GM20000 (cell line): ENCODE results near the gene RXRA.

Source experiments
- DNase-seq: peaks from one replicate; pipeline ENCODE4 v3.0.0; 2012; ENCODE audit warnings: low spot score
- TF ChIP-seq, protein P1 (sequence below): IDR thresholded peaks from 2 replicates; pipeline ENCODE4 v1.5.1; 2012; ENCODE audit warnings: mild to moderate bottlenecking, control low read depth; ENCODE audit errors: extremely low read depth, missing control alignments

Gene RXRA

GRCh38 chr9:134338394-134339182 is 12.3 kb downstream of the RXRA start:
- DNase-seq: no peak
- TF ChIP-seq, protein P1, sequence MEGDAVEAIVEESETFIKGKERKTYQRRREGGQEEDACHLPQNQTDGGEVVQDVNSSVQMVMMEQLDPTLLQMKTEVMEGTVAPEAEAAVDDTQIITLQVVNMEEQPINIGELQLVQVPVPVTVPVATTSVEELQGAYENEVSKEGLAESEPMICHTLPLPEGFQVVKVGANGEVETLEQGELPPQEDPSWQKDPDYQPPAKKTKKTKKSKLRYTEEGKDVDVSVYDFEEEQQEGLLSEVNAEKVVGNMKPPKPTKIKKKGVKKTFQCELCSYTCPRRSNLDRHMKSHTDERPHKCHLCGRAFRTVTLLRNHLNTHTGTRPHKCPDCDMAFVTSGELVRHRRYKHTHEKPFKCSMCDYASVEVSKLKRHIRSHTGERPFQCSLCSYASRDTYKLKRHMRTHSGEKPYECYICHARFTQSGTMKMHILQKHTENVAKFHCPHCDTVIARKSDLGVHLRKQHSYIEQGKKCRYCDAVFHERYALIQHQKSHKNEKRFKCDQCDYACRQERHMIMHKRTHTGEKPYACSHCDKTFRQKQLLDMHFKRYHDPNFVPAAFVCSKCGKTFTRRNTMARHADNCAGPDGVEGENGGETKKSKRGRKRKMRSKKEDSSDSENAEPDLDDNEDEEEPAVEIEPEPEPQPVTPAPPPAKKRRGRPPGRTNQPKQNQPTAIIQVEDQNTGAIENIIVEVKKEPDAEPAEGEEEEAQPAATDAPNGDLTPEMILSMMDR: no peak

DNA sequence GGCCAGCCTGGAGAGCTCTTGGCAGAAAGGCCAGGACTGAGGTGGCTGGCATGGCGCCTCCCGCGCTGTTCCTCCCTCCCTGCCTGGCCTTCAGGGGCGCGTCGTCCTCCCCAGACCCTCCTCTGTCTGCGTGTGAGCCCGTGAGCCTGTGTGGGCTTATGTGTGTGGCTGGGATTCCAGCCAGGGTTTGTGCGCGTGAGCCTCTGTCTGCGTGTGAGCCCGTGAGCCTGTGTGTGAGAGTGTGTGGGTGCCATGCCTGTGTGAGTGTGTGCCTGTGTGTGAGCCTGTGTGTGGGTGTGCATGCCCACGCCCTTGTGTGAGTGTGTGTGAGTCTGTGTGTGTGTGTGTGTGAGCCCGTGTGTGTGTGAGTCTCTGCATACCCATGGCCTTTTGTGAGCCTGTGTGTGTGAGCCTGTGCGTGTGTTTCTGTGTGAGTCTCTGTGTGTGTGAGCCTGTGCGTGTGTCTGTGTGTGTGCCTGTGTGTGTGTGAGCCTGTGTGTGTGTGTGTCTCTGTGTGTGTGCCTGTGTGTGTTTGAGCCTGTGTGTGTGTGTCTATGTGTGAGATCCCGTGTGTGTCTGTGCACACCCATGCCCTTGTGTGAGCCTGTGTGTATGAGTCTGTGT is 13.0 kb downstream of the RXRA start:
- no peak for DNase-seq

DNA sequence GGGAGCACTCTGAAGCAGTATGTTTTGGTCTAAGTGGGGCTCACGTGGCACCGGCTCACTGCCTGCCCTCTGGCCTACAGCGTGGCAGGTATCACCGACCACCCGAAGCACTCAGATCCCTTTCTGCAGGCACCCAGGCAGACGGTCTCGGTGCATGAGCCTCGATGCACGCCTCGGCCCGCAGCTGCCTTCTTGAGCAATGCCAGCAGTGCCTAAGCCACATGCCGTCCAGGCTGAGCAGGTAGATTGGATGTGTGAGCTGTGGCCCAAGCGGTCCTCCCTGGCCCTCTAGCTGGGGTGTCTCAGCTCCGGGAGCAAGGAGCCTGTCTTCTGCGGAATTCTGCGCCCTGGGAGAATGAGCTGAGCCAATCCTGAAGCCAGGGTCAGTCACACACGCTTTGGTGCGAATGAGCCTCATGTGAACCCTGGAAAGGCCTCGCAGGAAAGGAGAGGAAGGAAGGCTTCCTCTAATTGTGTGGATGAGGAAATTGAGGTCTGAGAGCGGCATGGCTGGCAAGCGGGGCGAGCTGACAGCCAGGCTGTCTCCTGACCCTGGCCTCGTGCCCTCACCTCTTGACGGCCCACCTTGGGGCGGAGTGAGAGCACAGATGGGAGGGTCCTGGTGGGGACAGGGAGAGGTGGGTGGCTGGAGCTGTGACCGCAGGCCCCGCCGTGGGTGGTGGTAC is 14.4 kb downstream of the RXRA start:
- DNase-seq: no peak
- TF ChIP-seq, protein P1: no peak

More for the DNA sequence above, 13.0 kb downstream of the RXRA start:
- TF ChIP-seq, protein P1: no peak

DNA sequence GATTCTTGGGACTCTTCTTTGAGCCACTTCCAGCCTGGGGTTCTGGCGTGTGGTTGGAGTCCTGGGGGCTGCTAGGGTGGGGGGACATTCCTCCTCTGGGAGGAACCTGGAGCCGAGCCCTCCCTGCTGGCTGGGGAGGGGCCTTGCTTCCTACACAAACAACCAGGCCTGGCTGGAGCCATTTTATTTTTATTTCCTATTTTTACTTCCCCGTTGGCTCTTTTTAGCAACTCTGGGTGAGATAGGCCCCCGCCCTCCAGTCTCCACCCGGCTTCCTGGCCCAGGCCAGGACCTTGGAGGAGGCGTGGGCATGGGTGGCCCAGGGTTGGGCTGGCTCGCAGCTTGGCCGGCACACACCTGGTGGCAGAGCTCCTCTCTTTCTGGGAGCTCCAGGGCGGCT is 15.1 kb downstream of the RXRA start:
- DNase-seq: no peak
- TF ChIP-seq, protein P1: no peak

DNA sequence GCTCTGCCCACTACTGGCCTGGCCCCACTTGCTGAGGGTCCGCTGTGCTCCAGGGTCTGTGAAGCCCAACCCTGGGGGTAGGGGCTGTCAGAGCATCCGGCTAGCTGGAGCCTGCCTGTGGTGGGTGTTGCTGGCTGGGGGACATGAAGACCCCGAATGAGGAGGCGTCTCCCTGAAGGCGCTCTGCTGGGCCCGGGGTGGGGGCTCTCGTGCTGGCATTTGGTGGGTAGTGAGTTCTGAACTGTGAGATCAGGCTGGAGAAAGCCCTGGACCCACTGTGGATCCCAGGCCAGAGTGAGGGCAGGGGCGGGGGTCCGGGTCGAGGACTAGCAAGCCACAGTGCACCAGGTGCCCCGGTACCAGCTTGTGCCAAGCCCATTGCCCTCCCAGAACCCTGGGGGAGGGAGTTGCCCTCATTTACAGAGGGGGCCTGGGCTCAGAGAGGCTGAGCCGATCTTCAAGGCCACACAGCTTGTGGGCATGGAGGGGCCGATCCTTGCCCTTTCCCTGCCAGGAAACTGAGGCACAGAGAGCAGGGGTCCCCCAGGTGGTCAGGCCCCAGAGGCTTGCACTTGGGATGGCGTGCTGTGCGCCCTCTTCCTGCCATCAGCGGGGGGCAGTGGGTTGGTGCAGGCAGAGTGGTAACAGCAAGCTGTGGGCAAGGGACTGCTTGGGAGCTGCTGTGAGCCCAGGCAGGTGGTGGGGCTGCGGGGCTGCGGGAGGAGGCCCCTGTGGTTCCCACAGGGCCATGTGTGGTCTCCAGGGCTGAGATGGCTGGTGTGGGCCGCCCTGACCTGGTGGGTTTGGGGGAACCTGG is 15.9 kb downstream of the RXRA start:
- no peak for DNase-seq
- TF ChIP-seq, protein P1: no peak

DNA sequence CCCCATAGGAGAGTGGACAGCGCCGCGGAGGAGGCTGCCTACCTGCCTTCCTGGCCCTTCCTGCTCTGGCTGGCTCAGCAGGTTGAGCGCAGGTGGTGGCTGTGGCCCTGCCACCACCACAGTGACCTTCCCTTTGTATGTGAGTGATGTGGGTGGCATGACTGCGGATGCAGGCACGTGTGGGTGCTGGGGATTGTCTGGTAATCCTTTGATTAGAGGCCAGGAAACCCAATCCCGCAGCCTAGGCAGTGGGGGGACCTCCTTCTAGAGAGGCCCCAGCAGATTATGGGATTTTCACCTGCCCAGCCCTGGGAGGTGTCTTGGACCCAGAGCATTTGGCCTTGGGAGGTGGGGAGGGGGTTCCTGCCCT is 16.5 kb downstream of the RXRA start:
- no peak for DNase-seq

More for the DNA sequence above, 16.5 kb downstream of the RXRA start:
- TF ChIP-seq, protein P1: no peak
